Transverse colon (tissue), 4 donors: ENCODE data around the gene ASB16. TPM values are rescaled to one million over a fixed set of nuclear protein-coding genes. Genes with fewer than 3 reads are reported as not detected.

Experiments used
- DNase-seq: peaks from one replicate; pipeline ENCODE4 v3.0.0-alpha.2; 2019
- H3K27ac ChIP-seq, 4 donors: fragments of 200-600 bp; sonication (generic); 2 replicates each; pipeline ENCODE4 v1.5.1; 2016 to 2018; ENCODE audit warnings: inconsistent platforms in 4 of 4
- H3K27me3 ChIP-seq: fragments of 200-600 bp; sonication (generic); 2 replicates; pipeline ENCODE4 v1.5.1; 2017; ENCODE audit warnings: inconsistent platforms
- H3K36me3 ChIP-seq, 4 donors: fragments of 200-600 bp; sonication (generic); 2 replicates each; pipeline ENCODE4 v1.5.1; 2017 to 2019; ENCODE audit warnings: inconsistent platforms in 4 of 4
- H3K4me1 ChIP-seq, 4 donors: fragments of 200-600 bp; sonication (generic); 2 replicates each; pipeline ENCODE4 v1.5.1; 2017 to 2020; ENCODE audit warnings: inconsistent platforms in 4 of 4
- H3K4me3 ChIP-seq, 4 donors: fragments of 200-600 bp; sonication (generic); 1 replicate in 1 of 4; 2 replicates in 3 of 4; pipeline versions ENCODE4 v1.5.1 to v1.6.1; 2017 to 2019; ENCODE audit warnings: inconsistent platforms in 4 of 4
- H3K9me3 ChIP-seq, 2 donors: fragments of 200-600 bp; sonication (generic); 2 replicates each; pipeline ENCODE4 v1.5.1; 2017 to 2019; ENCODE audit warnings: inconsistent platforms in 2 of 2
- CTCF ChIP-seq, 5 experiments: fragments of 200-600 bp in 3 of 5; fragments of 450-650 bp in 2 of 5; sonication (generic) in 3 of 5; IDR thresholded peaks; 1 replicate in 2 of 5; 2 replicates in 3 of 5; pipeline ENCODE4 v1.5.1; 2016 to 2017; ENCODE audit warnings: antibody characterized with exemption in 5 of 5, inconsistent platforms in 3 of 5, mild to moderate bottlenecking in 2 of 5, moderate library complexity in 1 of 5
- EP300 ChIP-seq: sonication (generic); formaldehyde crosslinking; IDR thresholded peaks from one replicate; pipeline ENCODE4 v1.6.1; 2017; ENCODE audit warnings: antibody characterized with exemption, low read depth
- POLR2A ChIP-seq: fragments of 450-650 bp; IDR thresholded peaks from one replicate; pipeline ENCODE4 v1.6.1; 2016; ENCODE audit warnings: antibody characterized with exemption, mild to moderate bottlenecking, moderate library complexity
- POLR2AphosphoS5 ChIP-seq, 3 donors: sonication (generic); formaldehyde crosslinking; IDR thresholded peaks; one replicate each; pipeline ENCODE4 v1.6.1; 2016; ENCODE audit warnings: antibody characterized with exemption in 3 of 3
- WGBS, 2 donors: methylation state at CpG; one replicate each; pipeline ENCODE4 v1.1.5; 2018; ENCODE audit warnings: low coverage in 1 of 2; 5-methylcytosine and 5-hydroxymethylcytosine counted together
- in situ Hi-C, 4 donors: fragments of 200-750 bp; cut with MboI; loops; one replicate each; pipeline versions ENCODE4 v1.15.0 to v1.15.1; 2017; ENCODE audit warnings: low sequenced_read_pairs in 3 of 4, low pct_ligation_motif_present in 1 of 4, low pct_unique_long_range_greater_than_20kb in 1 of 4
- intact Hi-C: fragments of 100-400 bp; cut with DNase I; formaldehyde crosslinking; loops from one replicate; pipeline ENCODE4 v1.15.1; 2023; ENCODE audit warnings: low total_unique reads
- total RNA-seq, 4 donors: library from RNA; depleted of rRNA; stranded (reverse); fragments of >200 nt; gene quantifications; one replicate each; pipeline ENCODE4 v1.1.0, GENCODE V29; 2016

ASB16 gene
- total RNA-seq, 4 donors from 2014 or later = 1.2 to 2.6 TPM; not detected in 2

- no peak for DNase-seq
Measured at GRCh38 chr17:44212507-44213402, 42.3 kb downstream of the ASB16 start.

GRCh38 chr17:44213403-44214229 is 43.1 kb downstream of the ASB16 start:
- Histone ChIP-seq H3K27ac (no peak overlapping the region), H3K27me3 (no peaks in the 10 kb centered on the region), H3K9me3 (no peaks in the 10 kb centered on the region), H3K4me3 (no peak overlapping the region), H3K4me1 (peaks cover 25 to 35% (median 31%) of the 10 kb centered on the region in 4 donors), H3K36me3 (peaks cover 0 to 33% (median 9%) of the 10 kb centered on the region in 4 donors)
- DNase-seq = no peak
- intact Hi-C loops = no loop called here
- 82 to 85% methylated on average over 2 to 15 of the region's 15 CpGs for WGBS, 2 donors
- in situ Hi-C loops = loop anchor here in 2 of 4 donors (5.0 to 10.0 kb wide), 2 partner anchors 111 to 119 kb away; partner anchors contain the start of gene SLC25A39 (in 1 of the 2)
- TF ChIP-seq EP300 (no peak), POLR2AphosphoS5 (IDR thresholded peaks at IDR 0.05) (no peak), CTCF (IDR thresholded peaks at IDR 0.05) (no peak), POLR2A (no peak)

More at GRCh38 chr17:44212507-44213402, 42.3 kb downstream of the ASB16 start:
- Histone ChIP-seq H3K27me3 (no peaks in the 10 kb centered on the region), H3K4me3 (no peak overlapping the region), H3K4me1 (peaks cover 21 to 30% (median 26%) of the 10 kb centered on the region in 4 donors), H3K36me3 (peaks cover 0 to 37% (median 12%) of the 10 kb centered on the region in 4 donors), H3K27ac (no peak overlapping the region), H3K9me3 (no peaks in the 10 kb centered on the region)
- TF ChIP-seq EP300 (no peak), CTCF (IDR thresholded peaks at IDR 0.05) (no peak), POLR2A (no peak), POLR2AphosphoS5 (IDR thresholded peaks at IDR 0.05) (no peak)
- intact Hi-C loops (no loop called here), in situ Hi-C loops (loop anchor here in 2 of 4 donors (5.0 to 10.0 kb wide), 2 partner anchors 112 to 120 kb away; partner anchors contain the start of gene SLC25A39 (in 1 of the 2))
- WGBS, 2 donors = 75% methylated on average over 31 of the region's 31 CpGs; no CpG with 5 or more reads in 1 of the 2 donors

- Histone ChIP-seq H3K4me1 (peaks cover 25 to 35% (median 31%) of the 10 kb centered on the region in 4 donors), H3K27ac (no peak overlapping the region), H3K27me3 (no peaks in the 10 kb centered on the region), H3K4me3 (no peak overlapping the region), H3K36me3 (peaks cover 0 to 27% (median 7%) of the 10 kb centered on the region in 4 donors), H3K9me3 (no peaks in the 10 kb centered on the region)
- intact Hi-C loops (no loop called here), in situ Hi-C loops (loop anchor here in 2 of 4 donors (5.0 to 10.0 kb wide), 2 partner anchors 111 to 118 kb away; partner anchors contain the start of gene SLC25A39 (in 1 of the 2))
- TF ChIP-seq CTCF (IDR thresholded peaks at IDR 0.05) = no peak
- TF ChIP-seq POLR2A = no peak
- TF ChIP-seq POLR2AphosphoS5 (IDR thresholded peaks at IDR 0.05) = no peak
- no peak for TF ChIP-seq EP300
- no peak for DNase-seq
- 100% methylated on average over 1 of the region's 1 CpG; no CpG with 5 or more reads in 1 of the 2 donors for WGBS, 2 donors
Measured at GRCh38 chr17:44214230-44214494, 43.7 kb downstream of the ASB16 start.
